AG04450 (cell line): ENCODE measurements around the gene TUBB3. TPM values are rescaled to one million over a fixed set of nuclear protein-coding genes. Genes with fewer than 3 reads are reported as not detected.
"Not testable (repeated sequence)": the region's sequence is repeated elsewhere in the genome, so short reads cannot be mapped to it uniquely, and the experiment has no call there.

Experiments
- CTCF ChIA-PET: fragments of 300-600, 350-600 bp; formaldehyde crosslinking; extraction: SDS; loops from one replicate; lab custom pipeline; 2022; ENCODE audit warnings: antibody characterized with exemption, inconsistent platforms; lab: Charles Lee
- POLR2A ChIA-PET: fragments of 350-600 bp; formaldehyde crosslinking; extraction: SDS; loops from one replicate; lab custom pipeline; 2021; ENCODE audit warnings: antibody characterized with exemption, inconsistent platforms; lab: Yijun Ruan, JAX
- DNase-seq: peaks from one replicate; pipeline ENCODE4 v3.0.0-alpha.2; 2011; ENCODE audit warnings: low read depth, low spot score
- H3K27ac ChIP-seq: one replicate; pipeline ENCODE4 v1.5.1; 2012; ENCODE audit warnings: low read depth, low read length, control low read depth
- H3K27me3 ChIP-seq: one replicate; pipeline ENCODE4 v1.6.0; 2012; ENCODE audit warnings: low read length; ENCODE audit not compliant: control insufficient read depth, insufficient read depth
- H3K4me3 ChIP-seq: 2 replicates; pipeline ENCODE4 v1.5.1; 2011; ENCODE audit warnings: mild to moderate bottlenecking, low read depth, low read length, control low read depth
- H3K9me3 ChIP-seq: 2 replicates; pipeline ENCODE4 v1.5.1; 2012; ENCODE audit warnings: low read length; ENCODE audit not compliant: control insufficient read depth, insufficient read depth
- CTCF ChIP-seq: IDR thresholded peaks from 2 replicates; pipeline ENCODE4 v1.5.1; 2011; ENCODE audit warnings: low read depth, low read length, control low read depth, inconsistent platforms
- polyA plus RNA-seq: library from polyadenylated mRNA; depleted of rRNA; stranded (reverse); fragments of >200 nt; gene quantifications from 2 replicates; pipeline ENCODE4 v1.2.3, GENCODE V29; 2011

TUBB3 gene
- polyA plus RNA-seq, 1 experiment: 129 TPM

- Histone ChIP-seq H3K4me3 (no peak overlapping the region), H3K27me3 (no peaks in the 10 kb centered on the region), H3K9me3 (peaks cover 4% of the 10 kb centered on the region; the same call in 1 of the 2 replicates), H3K27ac (no peak overlapping the region)
- DNase-seq: no peak
- POLR2A ChIA-PET: interaction anchor here (1.4 to 2.5 kb wide), 2 partner anchors 10 kb away, joined by 5 to 13 read pairs; partner anchors contain the start of gene TUBB3
- CTCF ChIA-PET: interaction anchor here (1.6 kb wide), 1 partner anchor 24 kb away, joined by 3 read pairs; no protein-coding TSS in a partner anchor
- TF ChIP-seq CTCF: no peak
These were observed 11.0 kb upstream of the TUBB3 start for GRCh38 chr16:89912143-89912542.

- no peak for TF ChIP-seq CTCF
- peaks cover 4% of the 10 kb centered on the region; the same call in 1 of the 2 replicates for H3K9me3 ChIP-seq
- no peak for DNase-seq
- no peak overlapping the region for H3K4me3 ChIP-seq
- H3K27ac ChIP-seq: no peak overlapping the region
- H3K27me3 ChIP-seq: no peaks in the 10 kb centered on the region
- ChIA-PET CTCF (no interaction called here), POLR2A (interaction anchor here (1.4 kb wide), 1 partner anchor 10 kb away, joined by 5 read pairs; the partner anchor contains the start of gene TUBB3)
These were observed 10.5 kb upstream of the TUBB3 start for GRCh38 chr16:89912627-89913026.

- ChIA-PET POLR2A (interaction anchor here (1.4 kb wide), 1 partner anchor 9 kb away, joined by 5 read pairs; the partner anchor contains the start of gene TUBB3), CTCF (no interaction called here)
- no peaks in the 10 kb centered on the region; the same call in 1 of the 2 replicates for H3K9me3 ChIP-seq
- TF ChIP-seq CTCF: no peak
- H3K27ac ChIP-seq: no peak overlapping the region
- no peaks in the 10 kb centered on the region for H3K27me3 ChIP-seq
- DNase-seq: no peak
- no peak overlapping the region for H3K4me3 ChIP-seq
These were observed 9.4 kb upstream of the TUBB3 start for GRCh38 chr16:89913408-89914387.

- H3K27ac ChIP-seq, H3K27me3 ChIP-seq, H3K4me3 ChIP-seq, CTCF ChIA-PET, DNase-seq, H3K9me3 ChIP-seq, POLR2A ChIA-PET: not testable (repeated sequence)
These were observed 8.4 kb upstream of the TUBB3 start for GRCh38 chr16:89914642-89915285.

- CTCF ChIA-PET: no interaction called here
- no peaks in the 10 kb centered on the region; the same call in 1 of the 2 replicates for H3K9me3 ChIP-seq
- POLR2A ChIA-PET: no interaction called here
- H3K27ac ChIP-seq: no peak overlapping the region
- no peak for TF ChIP-seq CTCF
- H3K4me3 ChIP-seq: no peak overlapping the region
- H3K27me3 ChIP-seq: no peaks in the 10 kb centered on the region
- no peak for DNase-seq
These were observed 7.6 kb upstream of the TUBB3 start for GRCh38 chr16:89915303-89916232.
